Stimulated activated naive CD8-positive, alpha-beta T cell treated with anti-CD3 and anti-CD28 coated beads, Interleukin-15, Interleukin-2, amounts not matched to agents 100 ng/mL and 50 ng/mL, for 24 hours (primary cell): ENCODE results near the gene MGMT.

ENCODE experiments used
- H3K27ac Mint-ChIP-seq: one replicate; pipeline ENCODE4 v1.8.0; 2021; ENCODE audit warnings: mild to moderate bottlenecking, mixed read lengths
- H3K27me3 Mint-ChIP-seq: one replicate; pipeline ENCODE4 v1.8.0; 2021; ENCODE audit warnings: mixed read lengths
- H3K36me3 Mint-ChIP-seq: one replicate; pipeline ENCODE4 v1.8.0; 2021; ENCODE audit warnings: low read depth, mixed read lengths
- H3K4me1 Mint-ChIP-seq: one replicate; pipeline ENCODE4 v1.8.0; 2021; ENCODE audit warnings: low read depth, mixed read lengths
- H3K4me3 Mint-ChIP-seq: one replicate; pipeline ENCODE4 v1.8.0; 2021; ENCODE audit warnings: mild to moderate bottlenecking, mixed read lengths
- H3K9me3 Mint-ChIP-seq: one replicate; pipeline ENCODE4 v1.8.0; 2021; ENCODE audit warnings: mixed read lengths

Gene MGMT

GRCh38 chr10:129785536-129785981 lies 318.5 kb downstream of the MGMT start:
- Mint-ChIP-seq H3K27me3 (no peaks in the 10 kb centered on the region), H3K4me3 (no peak overlapping the region), H3K4me1 (no peaks in the 10 kb centered on the region), H3K27ac (no peak overlapping the region), H3K9me3 (peaks cover 11% of the 10 kb centered on the region), H3K36me3 (no peaks in the 10 kb centered on the region)

DNA sequence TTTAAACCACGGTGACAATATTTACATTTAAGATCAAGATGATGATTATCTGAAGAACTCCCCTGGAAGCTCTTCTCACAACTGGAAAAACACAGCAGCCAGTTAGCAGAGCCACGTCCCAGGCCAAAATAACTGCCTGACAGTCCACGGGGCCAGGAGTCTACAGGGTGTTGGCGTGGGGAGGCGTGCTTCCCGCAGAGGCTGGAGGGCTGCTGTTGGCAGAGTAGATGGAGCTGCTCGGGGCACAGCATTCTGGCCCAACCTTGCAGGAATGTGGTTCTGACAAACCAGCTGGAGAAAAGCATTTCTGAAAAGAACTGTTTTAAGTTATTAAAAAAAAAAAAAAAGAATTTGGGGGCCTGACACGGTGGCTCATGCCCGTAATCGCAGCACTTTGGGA lies 319.2 kb downstream of the MGMT start:
- Mint-ChIP-seq H3K9me3 (peaks cover 15% of the 10 kb centered on the region), H3K27ac (no peak overlapping the region), H3K27me3 (no peaks in the 10 kb centered on the region), H3K4me3 (no peak overlapping the region), H3K4me1 (no peaks in the 10 kb centered on the region), H3K36me3 (no peaks in the 10 kb centered on the region)

DNA sequence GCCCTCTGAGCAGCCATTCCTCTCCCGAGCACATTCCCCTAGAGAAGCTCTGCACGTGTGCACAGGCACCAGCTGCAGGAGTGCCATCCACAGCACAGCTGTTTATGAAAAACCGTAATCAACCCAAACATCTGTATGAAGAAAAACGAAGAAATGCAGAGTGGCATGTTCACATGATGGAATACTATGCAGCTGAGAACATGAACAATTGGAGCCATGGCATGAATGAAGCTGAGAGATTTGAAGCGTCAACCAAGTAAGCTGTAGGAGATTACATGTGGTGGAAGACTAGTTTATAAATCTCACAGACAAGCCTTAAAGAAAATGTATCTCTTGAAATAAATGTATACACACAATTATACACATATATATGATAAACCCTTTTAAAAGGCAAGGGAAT lies 320.5 kb downstream of the MGMT start:
- Mint-ChIP-seq H3K4me1 (no peaks in the 10 kb centered on the region), H3K36me3 (no peaks in the 10 kb centered on the region), H3K27ac (no peak overlapping the region), H3K4me3 (no peak overlapping the region), H3K27me3 (no peaks in the 10 kb centered on the region), H3K9me3 (peaks cover 24% of the 10 kb centered on the region)

DNA sequence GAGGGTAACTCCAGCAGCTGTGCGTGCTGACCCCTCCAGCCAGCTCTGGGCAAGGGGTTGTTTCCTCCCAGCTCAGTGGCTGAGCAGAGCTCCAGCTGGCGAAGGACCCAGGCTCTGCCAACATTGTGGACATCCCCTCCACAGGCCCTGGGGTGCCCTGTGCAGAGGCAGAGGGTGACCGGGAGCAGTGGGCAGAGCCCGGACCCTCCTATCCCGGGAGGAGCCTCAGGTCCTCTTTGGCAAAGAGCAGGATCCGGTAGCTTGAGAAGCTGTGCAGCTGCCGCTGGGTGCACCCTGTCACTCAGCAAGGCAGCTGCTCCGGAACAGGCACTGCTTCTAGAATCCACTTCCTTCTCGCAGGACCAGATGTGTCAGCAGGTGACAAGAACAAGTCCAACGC lies 321.2 kb downstream of the MGMT start:
- Mint-ChIP-seq H3K9me3 (peaks cover 28% of the 10 kb centered on the region), H3K4me1 (no peaks in the 10 kb centered on the region), H3K27me3 (no peaks in the 10 kb centered on the region), H3K36me3 (peaks cover 4% of the 10 kb centered on the region), H3K27ac (no peak overlapping the region), H3K4me3 (no peak overlapping the region)

- no peaks in the 10 kb centered on the region for H3K27me3 Mint-ChIP-seq
- no peaks in the 10 kb centered on the region for H3K4me1 Mint-ChIP-seq
- no peak overlapping the region for H3K4me3 Mint-ChIP-seq
- no peak overlapping the region for H3K27ac Mint-ChIP-seq
- peaks cover 30% of the 10 kb centered on the region for H3K9me3 Mint-ChIP-seq
- H3K36me3 Mint-ChIP-seq: peaks cover 8% of the 10 kb centered on the region
These were observed 323.8 kb downstream of the MGMT start for GRCh38 chr10:129790715-129791446.

GRCh38 chr10:129792141-129792540 lies 325.1 kb downstream of the MGMT start:
- no peak overlapping the region for H3K27ac Mint-ChIP-seq
- no peaks in the 10 kb centered on the region for H3K27me3 Mint-ChIP-seq
- peaks cover 32% of the 10 kb centered on the region for H3K9me3 Mint-ChIP-seq
- H3K36me3 Mint-ChIP-seq: peaks cover 8% of the 10 kb centered on the region
- H3K4me1 Mint-ChIP-seq: no peaks in the 10 kb centered on the region
- no peak overlapping the region for H3K4me3 Mint-ChIP-seq

GRCh38 chr10:129792864-129793263 lies 325.8 kb downstream of the MGMT start:
- no peak overlapping the region for H3K27ac Mint-ChIP-seq
- peaks cover 28% of the 10 kb centered on the region for H3K9me3 Mint-ChIP-seq
- H3K4me3 Mint-ChIP-seq: no peak overlapping the region
- H3K27me3 Mint-ChIP-seq: no peaks in the 10 kb centered on the region
- H3K36me3 Mint-ChIP-seq: peaks cover 8% of the 10 kb centered on the region
- H3K4me1 Mint-ChIP-seq: no peaks in the 10 kb centered on the region

DNA sequence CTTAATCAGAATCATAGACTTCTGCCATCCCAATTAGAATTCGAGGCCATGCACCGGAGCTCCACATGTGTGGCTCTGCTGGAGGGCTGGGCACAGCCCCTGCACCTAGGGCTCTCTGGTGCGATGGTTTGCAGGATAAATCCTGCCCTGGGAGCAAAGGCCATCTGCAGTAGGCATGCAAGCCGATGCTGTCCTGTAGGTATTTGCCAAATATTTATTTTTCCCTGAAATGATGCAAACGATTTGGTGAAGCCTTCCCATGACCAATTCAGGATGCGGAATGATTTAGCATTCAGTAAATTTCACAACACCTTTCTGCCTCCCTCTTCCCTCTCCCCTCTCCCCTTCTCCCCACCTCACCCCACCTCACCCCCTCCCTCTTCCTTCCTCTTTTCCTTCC lies 326.4 kb downstream of the MGMT start:
- no peaks in the 10 kb centered on the region for H3K4me1 Mint-ChIP-seq

DNA sequence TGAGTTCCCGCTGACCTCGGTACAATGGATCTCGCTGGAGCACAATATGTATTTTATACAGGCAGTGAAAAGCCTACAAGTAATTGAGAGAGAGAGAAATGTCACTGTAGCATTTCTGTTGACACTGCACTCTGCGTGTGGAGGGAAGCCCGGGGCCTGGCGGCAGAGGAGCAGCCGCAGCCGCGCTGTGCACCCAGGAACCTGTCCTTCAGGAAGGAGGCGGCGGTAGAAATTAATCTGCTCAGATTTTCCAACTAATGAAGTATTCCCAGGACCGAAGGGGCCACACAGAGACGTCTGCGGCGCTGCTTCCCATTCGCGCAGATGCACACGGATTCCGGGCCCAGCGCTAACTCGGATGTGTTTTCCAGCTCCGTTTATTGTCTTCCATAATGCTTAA lies 327.0 kb downstream of the MGMT start:
- Mint-ChIP-seq H3K27me3 (no peaks in the 10 kb centered on the region), H3K36me3 (peaks cover 8% of the 10 kb centered on the region), H3K9me3 (peaks cover 34% of the 10 kb centered on the region), H3K27ac (no peak overlapping the region), H3K4me1 (no peaks in the 10 kb centered on the region), H3K4me3 (no peak overlapping the region)

More for the DNA sequence above, 326.4 kb downstream of the MGMT start:
- no peaks in the 10 kb centered on the region for H3K27me3 Mint-ChIP-seq
- peaks cover 8% of the 10 kb centered on the region for H3K36me3 Mint-ChIP-seq
- H3K4me3 Mint-ChIP-seq: no peak overlapping the region
- peaks cover 31% of the 10 kb centered on the region for H3K9me3 Mint-ChIP-seq
- H3K27ac Mint-ChIP-seq: no peak overlapping the region

GRCh38 chr10:129796710-129797420 lies 329.8 kb downstream of the MGMT start:
- Mint-ChIP-seq H3K36me3 (peaks cover 8% of the 10 kb centered on the region), H3K4me3 (no peak overlapping the region), H3K27ac (no peak overlapping the region), H3K4me1 (no peaks in the 10 kb centered on the region), H3K27me3 (no peaks in the 10 kb centered on the region), H3K9me3 (peaks cover 22% of the 10 kb centered on the region)

DNA sequence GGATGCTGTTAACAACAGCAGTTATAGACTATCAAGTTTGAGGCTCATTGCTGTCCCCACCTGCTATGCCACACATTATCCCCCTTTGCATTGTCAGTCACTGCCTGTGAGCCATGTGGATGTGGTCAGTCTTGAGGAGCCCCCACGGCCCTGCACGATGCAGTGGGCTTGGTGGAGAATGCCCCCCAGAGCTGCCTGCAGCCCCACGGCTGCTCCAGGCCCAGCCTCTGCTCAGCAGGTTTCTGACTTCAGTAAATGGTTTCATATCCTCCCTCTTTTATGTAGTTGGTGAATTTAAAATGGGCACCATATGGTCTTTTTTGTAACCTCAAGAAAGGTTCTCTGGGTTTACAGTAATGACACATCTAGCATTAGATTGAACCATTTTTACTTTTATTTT lies 332.9 kb downstream of the MGMT start:
- Mint-ChIP-seq H3K27ac (no peak overlapping the region), H3K9me3 (peaks cover 30% of the 10 kb centered on the region)

DNA sequence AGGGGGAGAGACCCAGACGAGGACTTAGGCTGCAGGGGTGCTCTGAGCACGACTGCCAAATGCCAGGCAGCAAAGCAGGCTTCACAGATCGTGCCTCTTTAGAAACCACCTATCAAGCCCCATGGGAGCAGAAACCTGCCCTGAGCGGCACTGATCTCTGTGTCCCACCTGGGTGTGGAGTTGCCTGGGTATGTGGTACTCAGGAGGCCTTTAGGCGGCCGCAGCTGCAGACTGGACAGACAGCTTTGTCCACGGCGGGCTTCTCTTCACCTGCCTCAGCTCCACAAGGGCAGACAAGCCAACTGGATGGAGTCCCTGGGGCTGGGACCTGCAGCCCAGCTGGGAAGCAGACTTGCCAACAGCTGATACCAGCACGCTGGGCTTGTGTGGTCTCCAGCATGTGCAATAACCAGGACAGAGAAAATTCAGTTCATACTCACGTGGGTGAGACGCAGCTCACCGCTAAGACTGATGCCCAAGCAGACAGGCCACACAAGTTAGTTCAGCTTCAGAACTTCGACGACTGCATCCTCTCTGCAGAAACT lies 333.8 kb downstream of the MGMT start:
- H3K27me3 Mint-ChIP-seq: no peaks in the 10 kb centered on the region
- H3K36me3 Mint-ChIP-seq: no peaks in the 10 kb centered on the region
- H3K4me3 Mint-ChIP-seq: no peak overlapping the region
- H3K27ac Mint-ChIP-seq: no peak overlapping the region
- H3K4me1 Mint-ChIP-seq: no peaks in the 10 kb centered on the region
- peaks cover 31% of the 10 kb centered on the region for H3K9me3 Mint-ChIP-seq

More for the DNA sequence above, 332.9 kb downstream of the MGMT start:
- H3K4me1 Mint-ChIP-seq: no peaks in the 10 kb centered on the region
- no peaks in the 10 kb centered on the region for H3K27me3 Mint-ChIP-seq
- no peaks in the 10 kb centered on the region for H3K36me3 Mint-ChIP-seq
- no peak overlapping the region for H3K4me3 Mint-ChIP-seq

GRCh38 chr10:129807211-129807610 lies 340.2 kb downstream of the MGMT start:
- no peaks in the 10 kb centered on the region for H3K27me3 Mint-ChIP-seq
- no peaks in the 10 kb centered on the region for H3K36me3 Mint-ChIP-seq
- no peak overlapping the region for H3K27ac Mint-ChIP-seq
- H3K4me1 Mint-ChIP-seq: no peaks in the 10 kb centered on the region
- H3K9me3 Mint-ChIP-seq: peaks cover 25% of the 10 kb centered on the region
- no peak overlapping the region for H3K4me3 Mint-ChIP-seq

- Mint-ChIP-seq H3K27me3 (no peaks in the 10 kb centered on the region), H3K27ac (no peak overlapping the region), H3K9me3 (peaks cover 18% of the 10 kb centered on the region), H3K4me1 (no peaks in the 10 kb centered on the region), H3K36me3 (no peaks in the 10 kb centered on the region), H3K4me3 (no peak overlapping the region)
These were observed 341.3 kb downstream of the MGMT start for GRCh38 chr10:129808092-129808983.

- H3K4me3 Mint-ChIP-seq: no peak overlapping the region
- H3K27me3 Mint-ChIP-seq: no peaks in the 10 kb centered on the region
- H3K36me3 Mint-ChIP-seq: no peaks in the 10 kb centered on the region
- peaks cover 12% of the 10 kb centered on the region for H3K9me3 Mint-ChIP-seq
- H3K27ac Mint-ChIP-seq: no peak overlapping the region
- H3K4me1 Mint-ChIP-seq: no peaks in the 10 kb centered on the region
These were observed 342.4 kb downstream of the MGMT start for GRCh38 chr10:129809431-129809830.
